ENCODE results near the gene DIS3.
"Not testable (repeated sequence)": the region's sequence is repeated elsewhere in the genome, so short reads cannot be mapped to it uniquely, and the experiment has no call there.

DIS3 gene

GRCh38 chr13:72751220-72751619 is 30.5 kb downstream of the DIS3 start:
- no peak for DNase-seq (ENCODE audit: low spot score)

GRCh38 chr13:72745260-72745659 is 36.4 kb downstream of the DIS3 start:
- no peak for DNase-seq (ENCODE audit: low spot score)

- no peak for DNase-seq (ENCODE audit: low spot score)
Observed at GRCh38 chr13:72740015-72740414, 41.7 kb downstream of the DIS3 start.

- DNase-seq (ENCODE audit: low spot score), result no peak
Observed at GRCh38 chr13:72737033-72737432, 44.7 kb downstream of the DIS3 start.

- DNase-seq (ENCODE audit: low spot score), result peak; percentile 33
Observed at GRCh38 chr13:72728290-72728605, 53.5 kb downstream of the DIS3 start.

GRCh38 chr13:72727417-72728289 is 54.0 kb downstream of the DIS3 start, which contains the start of the genes BORA and MZT1:
TSS of gene BORA (plus strand) at chr13:72727923. CDS start at chr13:72728941, 1,018 bp downstream.
TSS of gene MZT1 (minus strand) at chr13:72727629. CDS start at chr13:72727602, 27 bp downstream.
- DNase-seq (ENCODE audit: low spot score), result peak; percentile 96

GRCh38 chr13:72726726-72727416 is 54.8 kb downstream of the DIS3 start:
- DNase-seq (ENCODE audit: low spot score), result peak; percentile 35

GRCh38 chr13:72726185-72726584 is 55.5 kb downstream of the DIS3 start:
- not testable (repeated sequence) for DNase-seq (ENCODE audit: low spot score)

- no peak for DNase-seq (ENCODE audit: low spot score)
Observed at GRCh38 chr13:72716776-72717175, 64.9 kb downstream of the DIS3 start.
